Stimulated activated CD8-positive, alpha-beta memory T cell treated with anti-CD3 and anti-CD28 coated beads, Interleukin-4, amount 100 ng/mL, for 1 hour (primary cell): ENCODE data around the gene ATP4B.
"Not testable (repeated sequence)": the region's sequence is repeated elsewhere in the genome, so short reads cannot be mapped to it uniquely, and the experiment has no call there.

Experiments
- DNase-seq, 2 donors: peaks; one replicate each; pipeline ENCODE4 v3.0.0-alpha.2; 2020; ENCODE audit warnings: low read depth in 2 of 2, low spot score in 1 of 2

The ATP4B gene

DNA sequence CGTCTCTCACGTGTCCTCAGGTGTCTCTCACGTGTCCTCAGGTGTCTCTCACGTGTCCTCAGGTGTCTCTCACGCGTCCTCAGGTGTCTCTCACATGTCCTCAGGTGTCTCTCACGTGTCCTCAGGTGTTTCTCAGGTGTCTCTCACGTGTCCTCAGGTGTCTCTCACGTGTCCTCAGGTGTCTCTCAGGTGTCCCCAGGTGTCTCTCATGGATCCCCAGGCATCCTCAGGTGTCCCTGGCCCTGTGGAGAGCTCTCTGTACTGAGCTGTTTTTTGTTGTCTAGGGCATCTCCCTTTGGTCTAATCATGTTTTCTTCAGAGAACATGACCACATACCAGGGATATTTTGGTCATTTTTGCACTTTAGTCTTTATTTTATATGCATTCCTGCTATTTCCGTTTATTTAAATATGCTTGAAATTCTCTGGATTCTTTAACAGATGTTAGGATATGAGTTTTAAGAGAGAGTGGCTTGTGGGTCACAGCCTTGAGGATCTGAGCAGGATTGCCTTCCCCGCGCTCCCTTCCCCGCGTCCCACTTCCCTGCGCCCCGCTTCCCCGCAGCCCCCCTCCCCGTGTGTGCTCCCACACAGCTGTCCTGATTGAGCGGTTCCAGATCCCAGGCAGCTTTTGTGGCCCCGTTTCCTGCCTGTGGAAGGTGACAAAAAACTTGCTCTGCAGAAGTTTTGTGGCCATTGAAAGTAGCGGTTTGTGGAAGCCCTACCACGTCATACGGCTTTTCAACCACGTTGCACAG lies 31.9 kb downstream of the ATP4B start:
- no peak for DNase-seq

DNA sequence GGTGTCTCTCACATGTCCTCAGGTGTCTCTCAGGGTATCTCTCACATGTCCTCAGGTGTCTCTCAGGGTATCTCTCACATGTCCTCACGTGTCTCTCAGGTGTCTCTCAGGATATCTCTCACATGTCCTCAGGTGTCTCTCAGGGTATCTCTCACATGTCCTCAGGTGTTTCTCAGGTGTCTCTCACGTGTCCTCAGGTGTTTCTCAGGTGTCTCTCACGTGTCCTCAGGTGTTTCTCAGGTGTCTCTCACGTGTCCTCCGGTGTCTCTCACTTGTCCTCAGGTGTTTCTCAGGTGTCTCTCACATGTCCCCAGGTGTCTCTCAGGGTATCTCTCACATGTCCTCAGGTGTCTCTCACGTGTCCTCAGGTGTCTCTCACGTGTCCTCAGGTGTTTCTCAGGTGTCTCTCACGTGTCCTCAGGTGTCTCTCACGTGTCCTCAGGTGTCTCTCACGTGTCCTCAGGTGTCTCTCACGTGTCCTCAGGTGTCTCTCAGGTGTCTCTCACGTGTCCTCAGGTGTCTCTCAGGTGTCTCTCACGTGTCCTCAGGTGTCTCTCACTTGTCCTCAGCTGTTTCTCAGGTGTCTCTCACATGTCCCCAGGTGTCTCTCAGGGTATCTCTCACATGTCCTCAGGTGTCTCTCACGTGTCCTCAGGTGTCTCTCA lies 33.2 kb downstream of the ATP4B start:
- DNase-seq: not testable (repeated sequence)

DNA sequence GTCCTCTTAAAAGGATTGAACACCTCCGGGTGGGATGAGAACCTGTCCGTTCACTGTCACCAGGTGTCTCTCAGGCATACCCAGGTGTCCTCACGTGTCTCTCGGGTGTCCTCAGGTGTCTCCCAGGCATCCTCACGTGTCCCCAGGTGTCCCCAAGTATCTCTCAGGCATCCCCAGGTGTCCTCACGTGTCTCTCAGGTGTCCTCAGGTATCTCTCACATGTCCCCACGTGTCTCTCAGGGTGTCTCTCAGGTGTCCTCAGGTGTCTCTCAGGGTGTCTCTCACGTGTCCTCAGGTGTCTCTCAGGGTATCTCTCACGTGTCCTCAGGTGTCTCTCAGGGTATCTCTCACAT lies 33.8 kb downstream of the ATP4B start:
- DNase-seq: no peak

DNA sequence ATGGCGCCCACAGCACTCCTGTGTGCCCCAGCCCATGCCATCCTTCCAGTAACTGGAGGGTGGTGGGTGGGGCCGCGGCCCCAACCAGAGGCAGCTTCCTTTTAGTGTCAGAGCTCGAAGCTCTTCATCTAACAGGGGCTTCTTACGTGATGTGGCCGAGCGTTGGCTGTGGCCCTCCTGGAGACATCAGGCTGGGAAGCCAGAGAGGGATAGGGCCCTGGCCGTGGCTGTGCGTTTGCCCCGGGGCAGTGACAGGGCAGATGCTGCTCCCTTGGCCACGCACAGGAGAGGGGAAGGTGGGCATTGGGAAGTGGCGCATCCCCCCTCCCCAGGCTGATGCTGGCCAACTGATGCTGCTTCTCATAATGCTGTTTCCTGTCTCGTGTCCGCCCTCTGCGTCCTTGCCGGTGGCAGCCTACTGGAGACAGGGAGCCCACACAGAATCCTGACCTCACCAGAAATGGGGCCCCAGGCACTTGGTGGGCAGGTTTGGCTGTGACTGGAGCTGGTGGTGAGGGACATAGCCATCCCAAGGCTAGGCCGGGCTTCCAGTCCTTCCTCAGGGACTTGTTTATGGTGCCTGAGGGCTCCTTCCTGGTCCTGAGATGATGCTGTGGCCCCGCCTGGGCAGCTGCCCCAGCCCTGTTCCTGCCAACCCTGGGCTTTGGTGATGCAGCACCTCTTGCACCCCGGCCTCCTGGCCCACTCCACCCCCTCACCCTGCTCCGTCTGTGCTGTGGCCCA lies 34.3 kb downstream of the ATP4B start:
- DNase-seq: no peak

DNA sequence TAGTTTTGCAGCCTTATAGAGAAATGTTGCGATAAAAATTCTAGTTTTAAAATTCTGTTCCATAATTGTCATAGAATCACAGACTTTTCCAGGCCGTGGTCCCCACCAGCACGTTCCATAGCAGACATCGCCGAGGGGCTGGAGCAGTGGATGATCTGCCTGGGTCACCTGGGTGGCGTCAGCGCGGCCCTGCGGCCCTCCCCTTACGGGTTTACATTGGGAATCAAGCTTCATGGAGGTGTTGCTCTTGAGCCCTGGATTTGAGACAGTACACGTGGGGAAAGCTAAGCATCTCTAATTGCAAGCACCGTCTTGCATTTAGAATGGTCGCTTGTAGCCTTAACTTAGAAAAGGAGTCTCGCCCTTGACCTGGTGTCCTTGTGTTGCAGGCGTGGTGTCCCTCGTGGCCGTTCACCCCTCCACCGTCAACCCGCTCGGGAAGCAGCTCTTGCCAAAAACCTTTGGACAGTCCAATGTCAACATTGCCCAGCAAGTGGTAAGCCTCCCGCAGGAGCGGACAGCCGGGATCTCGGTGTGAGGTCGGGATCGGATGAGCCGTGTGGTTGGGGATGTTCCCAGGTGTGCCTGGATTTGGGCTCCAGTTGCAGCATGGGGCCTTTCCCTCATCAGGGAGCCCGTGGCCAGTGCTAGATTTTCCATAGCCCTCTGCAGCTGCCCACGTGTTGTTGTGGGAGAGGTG lies 35.1 kb downstream of the ATP4B start:
- no peak for DNase-seq

DNA sequence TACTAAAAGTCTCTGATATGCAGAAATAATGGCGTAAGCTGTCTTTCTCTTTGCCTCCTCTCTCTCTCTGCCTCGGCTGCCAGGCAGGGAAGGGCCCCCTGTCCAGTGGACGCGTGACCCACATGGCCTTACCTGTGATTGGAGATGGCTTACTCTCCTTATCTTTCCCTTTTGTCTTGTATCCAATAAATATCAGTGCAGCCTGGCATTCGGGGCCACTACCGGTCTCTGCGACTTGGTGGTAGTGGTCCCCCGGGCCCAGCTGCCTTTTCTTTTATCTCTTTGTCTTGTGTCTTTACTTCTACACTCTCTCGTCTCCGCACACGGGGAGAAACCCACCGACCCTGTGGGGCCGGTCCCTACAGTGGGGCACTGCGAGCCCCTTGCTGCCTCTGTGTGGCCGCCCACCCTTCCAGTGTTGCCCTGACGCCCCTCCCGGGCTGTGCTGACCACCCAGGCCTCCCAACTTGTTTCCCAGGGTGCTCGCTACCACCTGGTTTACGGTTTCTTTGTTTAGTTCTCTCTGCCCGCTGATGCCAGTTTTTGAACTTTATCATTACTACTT lies 35.9 kb downstream of the ATP4B start:
- DNase-seq: not testable (repeated sequence)

DNA sequence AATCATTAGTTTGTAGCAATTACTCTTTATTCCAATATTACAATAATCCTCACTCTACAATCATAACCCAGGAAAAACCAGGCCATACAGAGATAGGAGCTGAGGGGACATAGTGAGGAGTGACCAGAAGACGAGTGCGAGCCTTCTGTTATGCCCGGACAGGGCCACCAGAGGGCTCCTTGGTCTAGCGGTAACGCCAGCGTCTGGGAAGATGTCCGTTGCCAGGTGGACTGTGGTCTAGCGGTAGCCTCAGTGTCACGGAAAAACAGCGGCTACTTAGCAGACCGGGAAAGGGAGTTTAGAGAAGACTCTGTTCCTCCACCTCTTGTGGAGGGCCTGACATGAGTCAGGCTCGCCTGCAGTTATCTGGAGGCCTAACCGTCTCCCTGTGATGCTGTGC lies 36.5 kb downstream of the ATP4B start:
- DNase-seq: not testable (repeated sequence)

DNA sequence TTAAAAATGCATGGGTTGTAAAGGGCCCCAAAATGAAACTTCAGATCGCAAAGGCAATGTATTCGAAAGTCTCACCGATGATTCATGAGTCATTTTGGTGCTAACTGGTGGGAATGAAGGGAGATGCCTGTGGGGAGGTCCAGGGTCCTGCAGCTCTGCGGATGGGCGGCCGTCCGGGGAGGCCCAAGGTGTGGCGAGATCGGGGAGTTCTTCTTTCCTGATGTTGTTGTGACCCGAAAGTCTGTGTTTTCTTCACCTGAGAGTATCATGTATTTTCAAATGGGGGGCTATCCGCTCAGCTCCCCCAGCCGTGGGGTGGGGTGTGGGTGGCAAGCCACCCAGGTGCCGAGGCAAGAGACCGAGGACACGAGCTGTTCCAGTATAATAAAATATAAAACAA lies 37.0 kb downstream of the ATP4B start:
- no peak for DNase-seq

DNA sequence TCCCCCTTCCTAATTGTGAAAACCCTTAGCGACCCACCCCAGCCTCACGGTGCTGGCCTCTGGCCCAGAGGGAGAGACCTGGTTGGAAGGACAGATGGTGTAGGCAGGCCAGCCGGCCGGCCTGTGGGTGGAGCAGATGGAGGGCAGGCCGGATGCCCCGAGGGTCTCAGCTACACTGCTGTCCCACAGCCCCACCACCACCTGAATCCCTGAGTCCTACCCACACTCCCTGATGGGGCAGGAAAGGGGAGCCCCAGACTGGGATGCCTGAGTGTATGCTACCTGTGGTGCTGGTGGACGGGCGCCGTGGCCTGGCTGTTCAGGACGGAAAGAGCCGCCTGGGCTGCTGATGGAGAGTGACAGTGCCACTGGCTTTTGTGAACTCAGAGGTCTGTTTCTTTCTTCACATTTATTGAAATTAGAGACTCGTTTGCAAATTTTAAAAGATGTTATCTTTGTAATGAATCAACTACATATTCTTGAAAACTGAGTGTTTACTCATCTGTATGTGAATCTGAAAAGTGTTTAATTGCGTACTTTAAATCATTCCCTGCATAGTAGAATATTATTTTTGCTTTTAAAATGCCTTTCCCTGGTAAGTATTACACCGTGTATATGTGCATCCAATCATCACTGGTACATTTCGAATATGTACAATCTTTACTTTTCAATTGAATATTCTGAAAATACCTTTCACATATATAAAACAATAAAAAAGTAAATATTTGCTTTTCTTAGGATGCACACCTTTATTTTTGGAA lies 37.8 kb downstream of the ATP4B start:
- DNase-seq: no peak

DNA sequence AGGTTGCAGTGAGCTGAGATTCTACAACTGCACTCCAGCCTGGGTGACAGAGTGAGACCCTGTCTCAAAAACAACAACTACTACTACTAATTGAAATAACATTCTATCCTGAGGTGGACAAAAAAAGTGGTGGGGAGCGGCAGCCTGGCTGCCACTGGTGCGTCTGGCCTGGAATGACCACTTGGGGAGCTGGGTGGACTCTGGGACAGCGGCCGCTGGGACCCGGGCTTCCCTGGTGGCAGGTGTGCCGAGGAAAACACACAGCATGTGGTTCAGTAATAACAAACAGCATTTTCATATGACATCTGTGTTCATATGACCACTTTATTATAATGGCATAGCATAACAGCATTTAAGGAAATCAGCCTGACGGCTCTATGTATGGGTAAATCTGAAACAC lies 39.5 kb downstream of the ATP4B start:
- no peak for DNase-seq

DNA sequence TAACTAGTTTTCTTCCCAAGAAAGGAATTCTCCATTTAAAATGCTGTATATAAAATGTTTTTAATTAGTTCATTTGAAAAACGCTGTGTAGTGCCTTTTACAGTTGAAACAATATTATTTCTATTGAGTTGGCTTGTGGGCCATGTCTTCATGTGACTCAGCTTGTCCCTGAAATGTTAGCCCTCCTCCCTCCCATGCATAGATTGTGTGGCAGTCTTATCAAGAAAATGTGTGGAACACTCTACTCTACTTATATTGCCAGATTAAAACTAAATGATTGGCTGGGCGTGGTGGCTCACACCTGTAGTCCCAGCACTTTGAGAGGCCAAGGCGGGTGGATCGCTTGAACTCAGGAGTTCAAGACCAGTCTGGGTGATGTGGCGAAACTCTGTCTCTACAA lies 40.0 kb downstream of the ATP4B start:
- no peak for DNase-seq

DNA sequence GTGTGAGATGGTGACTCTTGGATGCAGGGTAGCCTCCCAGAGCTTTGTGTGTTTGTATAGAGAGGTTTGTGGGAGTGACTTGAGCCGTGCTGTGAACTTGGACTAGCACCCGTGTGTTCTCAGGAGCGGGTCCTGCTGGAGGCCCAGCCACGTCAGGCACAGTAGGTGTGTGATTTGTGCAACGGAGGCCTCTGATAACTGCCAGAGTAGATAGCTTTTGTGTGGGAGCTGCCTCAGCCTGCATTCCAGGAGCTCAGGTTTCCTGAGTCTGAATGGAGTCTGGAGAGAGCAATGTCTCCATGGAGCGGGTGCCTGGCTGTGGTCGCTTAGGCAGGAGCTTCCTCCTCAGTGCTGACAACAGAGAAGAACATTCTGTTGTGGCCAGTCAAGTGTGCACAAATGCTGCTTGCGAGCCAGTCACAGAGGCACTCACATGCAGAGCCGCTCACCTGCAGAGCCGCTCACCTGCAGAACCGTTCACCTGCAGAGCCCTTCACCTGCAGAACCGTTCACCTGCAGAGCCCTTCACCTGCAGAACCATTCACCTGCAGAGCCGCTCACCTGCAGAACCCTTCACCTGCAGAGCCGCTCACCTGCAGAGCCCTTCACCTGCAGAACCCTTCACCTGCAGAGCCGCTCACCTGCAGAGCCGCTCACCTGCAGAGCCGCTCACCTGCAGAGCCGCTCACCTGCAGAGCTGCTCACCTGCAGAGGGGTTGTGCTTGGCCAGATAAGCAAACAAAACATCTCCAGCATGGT lies 40.8 kb downstream of the ATP4B start:
- no peak for DNase-seq

DNA sequence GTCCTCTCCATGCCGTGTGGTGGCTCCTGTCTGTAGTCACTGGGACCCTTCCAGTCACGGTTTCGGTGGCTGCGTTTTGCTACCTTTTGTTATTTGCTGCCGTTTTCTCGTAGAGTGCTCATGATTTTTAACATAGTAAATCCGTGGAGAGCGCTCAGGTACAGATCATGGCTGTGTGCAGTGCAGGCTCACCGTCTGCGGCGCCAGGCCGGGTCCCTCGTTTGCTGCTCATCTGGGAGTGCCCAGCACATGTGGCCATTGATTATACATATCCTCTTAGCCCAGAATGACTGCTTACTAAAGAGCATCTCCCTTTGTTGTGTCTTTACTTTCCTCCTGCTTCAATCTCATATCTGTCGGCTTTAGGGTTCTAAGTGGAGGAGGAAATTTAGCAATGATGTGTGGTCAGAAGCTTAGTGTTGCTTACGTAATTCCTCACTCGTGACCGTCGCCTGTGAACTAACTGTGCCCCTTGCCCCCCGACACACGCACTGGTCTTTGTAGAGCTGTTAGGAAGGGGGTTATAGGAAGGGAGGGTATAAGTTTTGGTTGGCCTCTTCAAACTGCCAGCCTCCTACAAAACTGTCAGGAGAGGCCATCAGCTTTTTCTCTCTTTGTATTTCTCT lies 41.6 kb downstream of the ATP4B start:
- no peak for DNase-seq

DNA sequence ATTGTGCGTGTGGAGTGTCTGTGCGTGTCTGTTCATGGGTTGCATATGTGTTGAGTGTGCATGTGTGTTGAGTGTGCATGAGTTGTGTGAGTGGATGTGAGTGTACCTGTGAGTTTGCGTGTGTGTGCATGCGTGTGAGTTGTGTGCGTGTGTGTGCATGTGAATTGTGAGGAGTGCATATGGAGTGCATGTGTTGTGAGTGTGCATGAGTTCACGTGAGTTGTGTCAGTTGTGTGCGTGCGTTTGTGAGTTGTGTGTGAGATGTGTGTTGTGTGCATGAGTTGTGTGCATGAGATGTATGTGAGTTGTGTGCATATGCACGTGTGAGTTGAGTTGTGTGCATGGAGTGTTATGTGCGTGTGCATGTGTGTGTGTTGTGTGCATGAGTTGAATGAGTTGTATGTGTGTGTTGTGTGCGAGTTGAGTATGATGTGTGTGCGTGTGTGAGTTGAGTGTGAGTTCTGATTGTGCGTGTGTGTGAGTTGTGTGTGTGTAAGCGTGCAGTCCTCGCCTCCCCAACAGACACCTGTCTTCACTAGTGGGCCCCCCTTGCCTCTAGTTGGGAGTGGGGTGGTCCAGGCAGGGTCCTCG lies 44.1 kb downstream of the ATP4B start:
- DNase-seq: no peak

DNA sequence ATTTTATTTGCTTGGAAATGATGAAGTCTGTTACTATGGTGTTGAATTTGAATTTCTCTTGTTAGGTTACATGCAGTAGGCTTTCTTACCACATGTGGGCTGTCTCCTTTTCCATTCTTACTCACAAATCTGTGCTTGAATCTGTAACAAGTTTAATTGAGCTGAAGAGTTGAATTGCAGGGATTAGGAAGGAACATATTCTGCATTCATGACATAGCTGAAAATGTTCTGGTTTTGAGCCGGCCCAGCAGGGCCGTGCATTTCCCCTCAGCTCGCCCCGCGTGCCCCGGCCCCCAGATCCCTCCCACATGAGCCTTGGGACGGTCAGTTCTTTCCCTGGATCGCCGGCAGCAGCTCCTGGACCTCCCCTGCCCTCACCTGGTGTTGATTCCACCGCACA lies 45.4 kb downstream of the ATP4B start:
- no peak for DNase-seq

DNA sequence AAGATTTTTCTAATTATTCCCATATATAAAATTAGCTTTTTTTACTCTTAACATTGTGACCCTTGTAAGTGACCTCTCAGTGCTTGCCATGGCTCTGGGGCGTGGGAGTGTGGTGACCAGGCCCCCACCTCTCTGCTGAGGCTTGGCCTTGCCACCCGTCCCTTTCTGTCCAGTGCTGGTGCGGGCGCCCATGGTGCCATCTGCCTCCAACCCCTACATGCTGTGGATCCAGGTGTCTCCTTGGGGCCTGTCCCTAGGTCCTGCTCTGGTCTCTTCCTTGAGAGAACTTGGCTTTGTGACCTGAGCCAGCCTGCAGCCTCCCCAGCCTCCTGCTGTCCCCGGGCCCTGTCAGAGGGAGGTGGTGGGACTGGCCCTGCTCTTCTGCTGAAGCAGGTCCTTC lies 46.0 kb downstream of the ATP4B start:
- DNase-seq: no peak

DNA sequence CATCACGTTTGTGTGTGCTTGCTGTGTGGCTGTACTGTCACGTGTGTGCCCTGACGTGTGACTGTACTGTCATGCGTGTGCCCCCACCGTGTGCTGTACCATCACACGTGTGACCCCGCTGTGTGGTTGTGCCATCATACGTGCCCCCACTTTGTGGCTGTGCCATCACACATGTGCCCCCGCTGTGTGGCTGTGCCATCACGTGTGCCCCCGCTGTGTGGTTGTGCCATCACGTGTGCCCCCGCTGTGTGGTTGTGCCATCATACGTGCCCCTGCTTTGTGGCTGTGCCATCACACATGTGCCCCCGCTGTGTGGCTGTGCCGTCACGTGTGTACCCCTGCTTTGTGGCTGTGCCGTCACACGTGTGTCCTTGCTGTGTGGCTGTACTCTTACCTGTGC lies 47.7 kb downstream of the ATP4B start:
- no peak for DNase-seq

DNA sequence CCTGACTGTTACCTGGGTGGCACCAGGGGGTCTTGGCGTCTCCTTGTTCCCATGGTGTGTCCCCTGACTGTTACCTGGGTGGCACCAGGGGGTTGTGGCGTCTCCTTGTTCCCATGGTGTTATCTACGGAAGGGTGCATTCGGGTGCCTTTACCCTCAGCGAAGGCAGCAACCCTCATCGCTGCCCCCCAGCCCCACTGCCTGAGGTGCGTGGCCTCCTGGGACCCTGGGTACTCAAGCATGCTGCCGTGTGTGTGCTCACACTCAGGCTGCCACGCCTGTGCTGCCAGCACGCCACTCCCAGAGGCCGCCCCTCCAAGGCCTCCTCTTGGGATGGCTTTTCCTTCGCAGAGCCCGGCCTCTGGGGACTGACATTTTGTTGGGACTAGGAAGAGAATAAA lies 48.4 kb downstream of the ATP4B start:
- DNase-seq: no peak

DNA sequence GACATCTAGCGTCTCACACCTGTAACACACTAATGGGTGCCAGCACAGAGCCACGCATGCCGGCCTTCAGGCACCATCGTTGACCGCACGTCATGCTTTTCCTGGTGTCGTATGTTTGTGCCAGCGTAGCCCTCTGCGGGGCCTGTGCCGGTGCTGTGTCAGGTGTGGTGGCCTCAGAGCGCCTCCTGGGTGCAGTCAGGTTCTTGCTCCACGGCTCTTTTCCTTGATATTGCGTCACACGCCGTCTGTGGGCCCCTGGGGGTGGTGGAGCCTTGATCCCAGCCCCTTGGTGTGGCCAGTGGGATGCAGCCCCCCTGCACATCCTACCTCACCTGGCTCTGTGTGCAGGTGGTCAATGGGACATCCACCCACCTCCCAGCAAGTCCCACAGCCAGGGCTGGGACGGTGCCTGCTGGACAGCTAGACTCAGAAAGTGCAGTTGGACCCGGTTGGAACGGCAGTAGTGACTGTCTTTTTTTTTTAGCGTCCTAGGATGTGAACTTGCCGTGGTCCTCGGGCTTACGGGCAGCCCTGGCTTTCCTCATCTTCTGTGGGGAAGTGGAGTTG lies 48.9 kb downstream of the ATP4B start:
- DNase-seq: no peak
